Body of pancreas (tissue), 4 donors: ENCODE results near the gene ARHGAP26. TPM values are rescaled to one million over a fixed set of nuclear protein-coding genes. Genes with fewer than 3 reads are reported as not detected.
A peak's percentile ranks its signal among the peaks of the same experiment; 100 is the strongest.

Experiments
- ATAC-seq: fragments of 150-250 bp; one replicate; pipeline ENCODE4 v1.9.1; 2016
- DNase-seq, 4 donors: peaks; one replicate each; pipeline ENCODE4 v3.0.0-alpha.2; 2019
- H3K27ac ChIP-seq, 4 donors: fragments of 200-600 bp; sonication (generic); 1 replicate in 3 of 4; 2 replicates in 1 of 4; pipeline versions ENCODE4 v1.5.1 to v1.6.1; 2016 to 2019; ENCODE audit warnings: mild to moderate bottlenecking in 1 of 4, mixed read lengths in 1 of 4, moderate library complexity in 1 of 4
- H3K27me3 ChIP-seq, 2 donors: fragments of 200-600 bp; sonication (generic); one replicate each; pipeline ENCODE4 v1.6.0; 2016; ENCODE audit warnings: mild to moderate bottlenecking in 1 of 2
- H3K36me3 ChIP-seq, 2 donors: fragments of 200-600 bp; sonication (generic); replicated peaks in 1 of 2; 2 replicates each; pipeline ENCODE4 v1.5.1; 2016; ENCODE audit warnings: low read depth in 2 of 2; ENCODE audit not compliant: insufficient read depth in 1 of 2
- H3K4me1 ChIP-seq: fragments of 200-600 bp; sonication (generic); one replicate; pipeline ENCODE4 v1.6.0; 2016
- H3K4me3 ChIP-seq, 2 donors: fragments of 200-600 bp; sonication (generic); 1 replicate in 1 of 2; 2 replicates in 1 of 2; pipeline ENCODE4 v1.5.1; 2016 to 2019
- H3K9me3 ChIP-seq, 3 donors: fragments of 200-600 bp; sonication (generic); 1 replicate in 2 of 3; 2 replicates in 1 of 3; pipeline ENCODE4 v1.5.1; 2016
- POLR2A ChIP-seq, 3 donors: fragments of 450-650 bp; IDR thresholded peaks; one replicate each; pipeline ENCODE4 v1.6.1; 2016; ENCODE audit warnings: antibody characterized with exemption in 3 of 3, mild to moderate bottlenecking in 2 of 3
- WGBS, 2 donors: methylation state at CpG; one replicate each; pipeline ENCODE4 v1.1.5; 2017; 5-methylcytosine and 5-hydroxymethylcytosine counted together
- intact Hi-C: fragments of 100-400 bp; cut with DNase I; formaldehyde crosslinking; loops from one replicate; pipeline ENCODE4 v1.15.1; 2023
- total RNA-seq, 2 donors: library from RNA; depleted of rRNA; stranded (reverse); fragments of >200 nt; gene quantifications; one replicate each; pipeline ENCODE4 v1.1.0, GENCODE V29; 2016
- TF ChIP-seq, protein P1 (sequence below), 7 experiments: fragments of 450-650 bp in 4 of 7; fragments of 200-600 bp in 3 of 7; sonication (generic) in 3 of 7; IDR thresholded peaks; one replicate each; pipeline ENCODE4 v1.5.1; 2016 to 2019; ENCODE audit warnings: antibody characterized with exemption in 7 of 7

The ARHGAP26 gene
- total RNA-seq, 2 donors from 2014 or later: 12.5 to 14.2 TPM

GRCh38 chr5:143166090-143166489 is 395.9 kb downstream of the ARHGAP26 start:
- H3K27me3 ChIP-seq: no peaks in the 10 kb centered on the region
- no peaks in the 10 kb centered on the region for H3K9me3 ChIP-seq
- no peak overlapping the region for H3K4me3 ChIP-seq
- intact Hi-C loops: no loop called here
- H3K36me3 ChIP-seq: no peaks in the 10 kb centered on the region
- H3K4me1 ChIP-seq: peaks cover 6% of the 10 kb centered on the region
- H3K27ac ChIP-seq: peak overlapping the region in 2 of 4 donors; percentile 12 to 41
- DNase-seq: no peak
- TF ChIP-seq, protein P1, sequence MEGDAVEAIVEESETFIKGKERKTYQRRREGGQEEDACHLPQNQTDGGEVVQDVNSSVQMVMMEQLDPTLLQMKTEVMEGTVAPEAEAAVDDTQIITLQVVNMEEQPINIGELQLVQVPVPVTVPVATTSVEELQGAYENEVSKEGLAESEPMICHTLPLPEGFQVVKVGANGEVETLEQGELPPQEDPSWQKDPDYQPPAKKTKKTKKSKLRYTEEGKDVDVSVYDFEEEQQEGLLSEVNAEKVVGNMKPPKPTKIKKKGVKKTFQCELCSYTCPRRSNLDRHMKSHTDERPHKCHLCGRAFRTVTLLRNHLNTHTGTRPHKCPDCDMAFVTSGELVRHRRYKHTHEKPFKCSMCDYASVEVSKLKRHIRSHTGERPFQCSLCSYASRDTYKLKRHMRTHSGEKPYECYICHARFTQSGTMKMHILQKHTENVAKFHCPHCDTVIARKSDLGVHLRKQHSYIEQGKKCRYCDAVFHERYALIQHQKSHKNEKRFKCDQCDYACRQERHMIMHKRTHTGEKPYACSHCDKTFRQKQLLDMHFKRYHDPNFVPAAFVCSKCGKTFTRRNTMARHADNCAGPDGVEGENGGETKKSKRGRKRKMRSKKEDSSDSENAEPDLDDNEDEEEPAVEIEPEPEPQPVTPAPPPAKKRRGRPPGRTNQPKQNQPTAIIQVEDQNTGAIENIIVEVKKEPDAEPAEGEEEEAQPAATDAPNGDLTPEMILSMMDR (IDR thresholded peaks at IDR 0.05): no peak
- no peak for TF ChIP-seq POLR2A (IDR thresholded peaks at IDR 0.05)
- ATAC-seq: no peak
- 92 to 94% methylated on average over 4 of the region's 4 CpGs for WGBS, 2 donors

- H3K27me3 ChIP-seq: no peaks in the 10 kb centered on the region
- H3K4me1 ChIP-seq: peaks cover 6% of the 10 kb centered on the region
- WGBS, 2 donors: 79 to 87% methylated on average over 8 of the region's 8 CpGs
- ATAC-seq: peak; percentile 33
- peak in 2 of 4 donors; percentile 42 to 44 for DNase-seq
- H3K36me3 ChIP-seq: no peaks in the 10 kb centered on the region
- peak overlapping the region in 1 of 4 donors; percentile 41 for H3K27ac ChIP-seq
- intact Hi-C loops: no loop called here
- TF ChIP-seq, protein P1 (IDR thresholded peaks at IDR 0.05): no peak
- TF ChIP-seq POLR2A (IDR thresholded peaks at IDR 0.05): no peak
- no peak overlapping the region for H3K4me3 ChIP-seq
- no peaks in the 10 kb centered on the region for H3K9me3 ChIP-seq
Observed at GRCh38 chr5:143166661-143167420, 396.7 kb downstream of the ARHGAP26 start.

- no peaks in the 10 kb centered on the region for H3K27me3 ChIP-seq
- H3K4me3 ChIP-seq: no peak overlapping the region
- no peaks in the 10 kb centered on the region for H3K9me3 ChIP-seq
- H3K27ac ChIP-seq: no peak overlapping the region
- ATAC-seq: no peak
- WGBS, 2 donors: 84 to 91% methylated on average over 2 of the region's 2 CpGs
- H3K4me1 ChIP-seq: peaks cover 6% of the 10 kb centered on the region
- intact Hi-C loops: no loop called here
- H3K36me3 ChIP-seq: no peaks in the 10 kb centered on the region
- DNase-seq: no peak
- TF ChIP-seq, protein P1 (IDR thresholded peaks at IDR 0.05): no peak
- TF ChIP-seq POLR2A (IDR thresholded peaks at IDR 0.05): no peak
Observed at GRCh38 chr5:143168171-143168741, 398.1 kb downstream of the ARHGAP26 start.

GRCh38 chr5:143168921-143169810 is 399.0 kb downstream of the ARHGAP26 start:
- TF ChIP-seq, protein P1 (IDR thresholded peaks at IDR 0.05): no peak
- no peak for TF ChIP-seq POLR2A (IDR thresholded peaks at IDR 0.05)
- no peak overlapping the region for H3K4me3 ChIP-seq
- WGBS, 2 donors: 98 to 100% methylated on average over 3 of the region's 3 CpGs
- intact Hi-C loops: no loop called here
- no peak for DNase-seq
- H3K27ac ChIP-seq: no peak overlapping the region
- H3K4me1 ChIP-seq: peaks cover 6% of the 10 kb centered on the region
- H3K27me3 ChIP-seq: no peaks in the 10 kb centered on the region
- H3K9me3 ChIP-seq: no peaks in the 10 kb centered on the region
- no peaks in the 10 kb centered on the region for H3K36me3 ChIP-seq
- ATAC-seq: no peak
